GM06990 (cell line): Measurements from ENCODE around the gene AKAP5.

Experiments used
- DNase-seq: peaks from one replicate; pipeline ENCODE4 v3.0.0-alpha.2; 2011; ENCODE audit not compliant: insufficient read length; ENCODE audit errors: extremely low read depth
- H3K27me3 ChIP-seq: replicated peaks from 2 replicates; pipeline ENCODE4 v1.6.0; 2011; ENCODE audit warnings: low read length; ENCODE audit not compliant: control insufficient read depth, insufficient read depth
- H3K36me3 ChIP-seq: 2 replicates; pipeline ENCODE4 v1.5.1; 2011; ENCODE audit warnings: low read length; ENCODE audit not compliant: control insufficient read depth, insufficient read depth
- H3K4me3 ChIP-seq: replicated peaks from 2 replicates; pipeline ENCODE4 v1.5.1; 2011; ENCODE audit warnings: low read depth, mild to moderate bottlenecking, control low read depth, low read length
- CTCF ChIP-seq: IDR thresholded peaks from 2 replicates; pipeline ENCODE4 v1.5.1; 2011; ENCODE audit warnings: low read length, control low read depth, mild to moderate bottlenecking, inconsistent platforms; ENCODE audit not compliant: insufficient read depth, poor library complexity, severe bottlenecking

Gene AKAP5

GRCh38 chr14:64447876-64448670 lies 17.2 kb upstream of the AKAP5 start:
- Histone ChIP-seq H3K27me3 (no peaks in the 10 kb centered on the region), H3K36me3 (peaks cover 12% of the 10 kb centered on the region), H3K4me3 (no peak overlapping the region)
- DNase-seq: no peak
- no peak for TF ChIP-seq CTCF

GRCh38 chr14:64450255-64450654 lies 15.0 kb upstream of the AKAP5 start:
- no peak for TF ChIP-seq CTCF
- H3K36me3 ChIP-seq: peaks cover 15% of the 10 kb centered on the region
- no peak for DNase-seq

GRCh38 chr14:64454671-64455070 lies 10.6 kb upstream of the AKAP5 start:
- no peaks in the 10 kb centered on the region for H3K27me3 ChIP-seq
- H3K4me3 ChIP-seq: no peak overlapping the region
- no peak for TF ChIP-seq CTCF
- H3K36me3 ChIP-seq: peaks cover 14% of the 10 kb centered on the region
- DNase-seq: no peak

More at GRCh38 chr14:64450255-64450654, 15.0 kb upstream of the AKAP5 start:
- Histone ChIP-seq H3K27me3 (no peaks in the 10 kb centered on the region), H3K4me3 (no peak overlapping the region)

GRCh38 chr14:64459405-64460136 lies 5.7 kb upstream of the AKAP5 start:
- Histone ChIP-seq H3K36me3 (peaks cover 7% of the 10 kb centered on the region), H3K4me3 (no peak overlapping the region), H3K27me3 (no peaks in the 10 kb centered on the region)
- DNase-seq: no peak
- no peak for TF ChIP-seq CTCF

GRCh38 chr14:64461221-64461620 lies 4.1 kb upstream of the AKAP5 start:
- DNase-seq: no peak
- no peak overlapping the region for H3K4me3 ChIP-seq
- TF ChIP-seq CTCF: no peak
- peaks cover 2% of the 10 kb centered on the region for H3K36me3 ChIP-seq
- no peaks in the 10 kb centered on the region for H3K27me3 ChIP-seq
